Lower leg skin (tissue), 4 donors: ENCODE results near the gene UBE2F. TPM values are rescaled to one million over a fixed set of nuclear protein-coding genes. Genes with fewer than 3 reads are reported as not detected.

Experiments used
- DNase-seq, 2 donors: peaks; one replicate each; pipeline ENCODE4 v3.0.0-alpha.2; 2019; ENCODE audit warnings: low spot score in 2 of 2
- H3K4me3 ChIP-seq: fragments of 200-600 bp; sonication (generic); 2 replicates; pipeline ENCODE4 v1.5.1; 2017; ENCODE audit warnings: mild to moderate bottlenecking, low read depth; ENCODE audit not compliant: poor library complexity, severe bottlenecking
- CTCF ChIP-seq, 3 donors: fragments of 450-650 bp; IDR thresholded peaks; one replicate each; pipeline ENCODE4 v1.5.1; 2016; ENCODE audit warnings: antibody characterized with exemption in 3 of 3, mild to moderate bottlenecking in 3 of 3, moderate library complexity in 2 of 3
- POLR2A ChIP-seq, 2 donors: fragments of 450-650 bp; IDR thresholded peaks; one replicate each; pipeline ENCODE4 v1.6.1; 2016 to 2017; ENCODE audit warnings: antibody characterized with exemption in 2 of 2, mild to moderate bottlenecking in 1 of 2, moderate library complexity in 1 of 2
- WGBS, 2 donors: methylation state at CpG; one replicate each; pipeline ENCODE4 v1.1.5; 2018; 5-methylcytosine and 5-hydroxymethylcytosine counted together
- intact Hi-C: fragments of 100-400 bp; cut with DNase I; formaldehyde crosslinking; loops from one replicate; pipeline ENCODE4 v1.15.0; 2023; ENCODE audit warnings: low total_unique reads
- total RNA-seq, 4 donors: library from RNA; depleted of rRNA; stranded (reverse); fragments of >200 nt; gene quantifications; one replicate each; pipeline ENCODE4 v1.1.0, GENCODE V29; 2016

UBE2F gene
- total RNA-seq, 4 donors from 2014 or later: 32.8 to 46.9 (median 33.3) TPM

GRCh38 chr2:238067939-238068338, 101.1 kb downstream of the UBE2F start:
- intact Hi-C loops: no loop called here
- no peak overlapping the region for H3K4me3 ChIP-seq
- TF ChIP-seq POLR2A (IDR thresholded peaks at IDR 0.05) (no peak), CTCF (IDR thresholded peaks at IDR 0.05) (no peak)
- no peak for DNase-seq
- WGBS, 2 donors: 92 to 93% methylated on average over 7 of the region's 7 CpGs

GRCh38 chr2:238069021-238069709, 102.4 kb downstream of the UBE2F start:
- no peak overlapping the region for H3K4me3 ChIP-seq
- 92% methylated on average over 10 of the region's 10 CpGs for WGBS, 2 donors
- DNase-seq: no peak
- intact Hi-C loops: no loop called here
- TF ChIP-seq CTCF (IDR thresholded peaks at IDR 0.05) (no peak), POLR2A (IDR thresholded peaks at IDR 0.05) (no peak)

GRCh38 chr2:238069877-238070276, 103.1 kb downstream of the UBE2F start:
- H3K4me3 ChIP-seq: no peak overlapping the region
- TF ChIP-seq POLR2A (IDR thresholded peaks at IDR 0.05) (no peak), CTCF (IDR thresholded peaks at IDR 0.05) (no peak)
- DNase-seq: no peak
- intact Hi-C loops: no loop called here
- 89 to 95% methylated on average over 9 of the region's 9 CpGs for WGBS, 2 donors

- intact Hi-C loops: no loop called here
- no peak for TF ChIP-seq POLR2A (IDR thresholded peaks at IDR 0.05)
- TF ChIP-seq CTCF (IDR thresholded peaks at IDR 0.05): no peak
- H3K4me3 ChIP-seq: no peak overlapping the region
- DNase-seq: no peak
Measured at GRCh38 chr2:238075397-238075796, 108.6 kb downstream of the UBE2F start.

- no peak for TF ChIP-seq CTCF (IDR thresholded peaks at IDR 0.05)
- TF ChIP-seq POLR2A (IDR thresholded peaks at IDR 0.05): no peak
- intact Hi-C loops: no loop called here
- WGBS, 2 donors: 90 to 93% methylated on average over 1 of the region's 1 CpG
- DNase-seq: no peak
- H3K4me3 ChIP-seq: no peak overlapping the region
Measured at GRCh38 chr2:238077292-238077691, 110.5 kb downstream of the UBE2F start.

- intact Hi-C loops: no loop called here
- no peak for DNase-seq
- no peak for TF ChIP-seq POLR2A (IDR thresholded peaks at IDR 0.05)
- TF ChIP-seq CTCF (IDR thresholded peaks at IDR 0.05): no peak
- 95 to 99% methylated on average over 2 of the region's 2 CpGs for WGBS, 2 donors
- no peak overlapping the region for H3K4me3 ChIP-seq
Measured at GRCh38 chr2:238079874-238080327, 113.1 kb downstream of the UBE2F start.
